ENCODE measurements around the gene SCAMP3.
"Not testable (repeated sequence)": the region's sequence is repeated elsewhere in the genome, so short reads cannot be mapped to it uniquely, and the experiment has no call there.

Gene SCAMP3

DNA sequence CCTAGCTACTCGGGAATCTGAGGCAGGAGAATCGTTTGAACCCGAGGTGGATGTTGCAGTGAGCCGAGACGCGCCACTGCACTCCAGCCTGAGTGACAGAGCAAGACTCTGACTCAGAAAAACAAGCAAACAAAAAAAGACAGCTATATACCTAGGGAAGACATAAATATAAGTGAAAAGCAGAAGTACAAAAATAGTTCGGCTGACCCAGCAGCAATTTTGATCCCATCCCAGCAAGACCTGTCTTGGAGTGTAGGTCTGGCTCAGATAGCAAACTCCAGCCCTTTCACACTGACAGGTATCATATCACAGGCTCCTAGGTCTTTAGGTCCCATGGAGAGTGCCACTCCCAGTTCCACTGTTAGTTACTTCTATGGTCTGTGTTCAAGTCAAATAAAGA is 39.1 kb downstream of the SCAMP3 start:
- DNase-seq: no peak
- no peak overlapping the region for H3K27ac ChIP-seq (ENCODE audit: low read length, poor library complexity, severe bottlenecking)

DNA sequence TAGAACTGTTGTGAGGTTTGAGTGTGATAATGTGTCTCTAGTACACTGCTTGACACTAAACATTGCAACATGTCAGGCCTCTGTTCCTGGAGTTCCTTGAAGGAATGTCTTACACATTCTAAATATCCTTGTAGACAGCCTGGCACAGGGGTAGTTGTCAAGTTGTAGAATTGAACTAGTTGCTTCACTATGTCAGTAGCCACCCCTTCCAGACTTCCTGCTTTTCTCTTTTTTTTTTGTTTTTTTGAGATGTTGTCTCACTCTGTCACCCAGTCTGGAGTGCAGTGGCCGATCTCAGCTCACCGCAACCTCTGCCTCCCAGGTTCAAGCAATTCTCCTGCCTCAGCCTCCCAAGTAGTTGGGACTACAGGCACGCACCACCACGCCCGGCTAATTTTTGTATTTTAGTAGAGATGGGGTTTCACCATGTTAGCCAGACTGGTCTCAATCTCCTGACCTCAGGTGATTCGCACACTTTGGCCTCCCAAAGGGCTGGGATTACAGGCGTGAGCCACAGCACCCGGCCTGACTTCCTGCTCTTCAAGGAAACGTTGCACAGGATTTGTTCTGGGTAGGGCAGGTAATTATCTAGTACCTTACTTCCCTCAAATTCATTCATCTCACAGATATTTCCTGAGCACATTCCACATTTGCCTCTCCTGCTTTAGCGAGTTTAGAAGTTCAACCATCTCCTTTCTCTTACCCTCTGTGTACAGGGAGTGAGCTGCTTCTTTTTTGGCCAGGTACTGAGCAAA is 41.8 kb downstream of the SCAMP3 start:
- not testable (repeated sequence) for H2BK120ac ChIP-seq (ENCODE audit: low read depth, low read length); H3K4ac ChIP-seq (ENCODE audit: low read depth in 1 of 2, low read length in 2 of 2); H2AFZ ChIP-seq (ENCODE audit: low read depth, low read length); H3K23ac ChIP-seq (ENCODE audit: low read length in 2 of 2); H2BK5ac ChIP-seq (ENCODE audit: low read depth, low read length, poor library complexity, severe bottlenecking); H3K27me3 ChIP-seq (ENCODE audit: control insufficient read depth in 1 of 2, insufficient read depth in 1 of 2, low read length in 2 of 2); H2BK15ac ChIP-seq (ENCODE audit: low read depth, poor library complexity, severe bottlenecking); H3K18ac ChIP-seq (ENCODE audit: low read depth in 1 of 2, low read length in 2 of 2); H3K79me1 ChIP-seq (replicated peaks; ENCODE audit: low read length, poor library complexity, severe bottlenecking); H3K4me1 ChIP-seq (ENCODE audit: control insufficient read depth, insufficient read depth, low read depth, low read length); H3K9ac ChIP-seq (ENCODE audit: low read length); H3K4me2 ChIP-seq (ENCODE audit: low read length, poor library complexity, severe bottlenecking); H3K27ac ChIP-seq (ENCODE audit: low read length, poor library complexity, severe bottlenecking); DNase-seq; H3K14ac ChIP-seq (ENCODE audit: low read length in 2 of 2); H3K9me3 ChIP-seq (ENCODE audit: control insufficient read depth, low read length); H2AK5ac ChIP-seq (ENCODE audit: low read length, severe bottlenecking); H3K4me3 ChIP-seq (ENCODE audit: insufficient read depth in 1 of 2, low read depth in 1 of 2, low read length in 2 of 2); H4K8ac ChIP-seq (ENCODE audit: low read length); H4K91ac ChIP-seq (ENCODE audit: low read length); H2BK12ac ChIP-seq (ENCODE audit: low read length in 2 of 2)
- WGBS: 95% methylated on average over 8 of the region's 10 CpGs
- peaks cover 8 to 19% of the 10 kb centered on the region in 2 experiments for H3K36me3 ChIP-seq (ENCODE audit: control insufficient read depth in 1 of 2, insufficient read depth in 2 of 2, low read depth in 1 of 2, low read length in 2 of 2)

More for the DNA sequence above, 39.1 kb downstream of the SCAMP3 start:
- H3K9me3 ChIP-seq (ENCODE audit: control insufficient read depth, low read length): no peaks in the 10 kb centered on the region
- no peak overlapping the region for H2AFZ ChIP-seq (ENCODE audit: low read depth, low read length)
- peak overlapping the region; percentile 64 to 81 for H2BK12ac ChIP-seq (ENCODE audit: low read length in 2 of 2)
- no peak overlapping the region for H4K8ac ChIP-seq (ENCODE audit: low read length)
- H2BK120ac ChIP-seq (ENCODE audit: low read depth, low read length): no peak overlapping the region
- H4K91ac ChIP-seq (ENCODE audit: low read length): no peak overlapping the region
- H3K23ac ChIP-seq (ENCODE audit: low read length in 2 of 2): no peak overlapping the region
- H3K79me1 ChIP-seq (replicated peaks; ENCODE audit: low read length, poor library complexity, severe bottlenecking): peaks cover 2% of the 10 kb centered on the region
- H2AK5ac ChIP-seq (ENCODE audit: low read length, severe bottlenecking): peak overlapping the region; percentile 79
- H2BK5ac ChIP-seq (ENCODE audit: low read depth, low read length, poor library complexity, severe bottlenecking): no peak overlapping the region
- no peaks in the 10 kb centered on the region for H3K36me3 ChIP-seq (ENCODE audit: control insufficient read depth in 1 of 2, insufficient read depth in 2 of 2, low read depth in 1 of 2, low read length in 2 of 2)
- H3K14ac ChIP-seq (ENCODE audit: low read length in 2 of 2): no peak overlapping the region
- H3K27me3 ChIP-seq (ENCODE audit: control insufficient read depth in 1 of 2, insufficient read depth in 1 of 2, low read length in 2 of 2): no peaks in the 10 kb centered on the region
- H3K9ac ChIP-seq (ENCODE audit: low read length): no peak overlapping the region
- H2BK15ac ChIP-seq (ENCODE audit: low read depth, poor library complexity, severe bottlenecking): no peak overlapping the region
- no peak overlapping the region for H3K4me3 ChIP-seq (ENCODE audit: insufficient read depth in 1 of 2, low read depth in 1 of 2, low read length in 2 of 2)
- H3K4ac ChIP-seq (ENCODE audit: low read depth in 1 of 2, low read length in 2 of 2): no peak overlapping the region
- H3K18ac ChIP-seq (ENCODE audit: low read depth in 1 of 2, low read length in 2 of 2): no peak overlapping the region
- no peak overlapping the region for H3K4me2 ChIP-seq (ENCODE audit: low read length, poor library complexity, severe bottlenecking)
- WGBS: 81% methylated on average over 5 of the region's 7 CpGs
- peaks cover 13% of the 10 kb centered on the region for H3K4me1 ChIP-seq (ENCODE audit: control insufficient read depth, insufficient read depth, low read depth, low read length)

DNA sequence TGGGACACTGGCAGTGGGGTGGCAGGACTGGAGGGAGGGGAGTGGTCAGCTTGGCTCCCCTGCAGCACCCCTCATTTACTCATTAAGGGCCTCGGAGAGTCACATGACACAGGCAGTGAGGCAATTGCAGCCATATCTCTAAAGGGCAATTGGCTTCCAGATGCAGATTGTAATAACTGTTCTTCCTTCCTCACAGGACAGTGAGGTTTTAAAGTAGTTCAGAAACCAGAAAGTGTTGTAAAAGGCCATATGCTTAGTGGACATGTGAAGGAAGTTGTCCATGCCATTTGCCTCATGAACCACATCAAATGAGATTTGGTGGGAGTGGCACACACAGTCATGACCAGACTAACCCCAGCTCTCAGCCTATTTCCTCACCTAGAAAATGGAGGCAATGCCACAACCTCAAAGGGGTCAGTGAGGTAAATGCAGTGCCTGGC is 42.5 kb downstream of the SCAMP3 start:
- Histone ChIP-seq H3K23ac (ENCODE audit: low read length in 2 of 2) (no peak overlapping the region), H2AK5ac (ENCODE audit: low read length, severe bottlenecking) (no peak overlapping the region), H3K4ac (ENCODE audit: low read depth in 1 of 2, low read length in 2 of 2) (no peak overlapping the region), H3K14ac (ENCODE audit: low read length in 2 of 2) (no peak overlapping the region), H3K27ac (ENCODE audit: low read length, poor library complexity, severe bottlenecking) (no peak overlapping the region), H3K9me3 (ENCODE audit: control insufficient read depth, low read length) (no peaks in the 10 kb centered on the region), H4K8ac (ENCODE audit: low read length) (peak overlapping the region; percentile 76), H3K27me3 (ENCODE audit: control insufficient read depth in 1 of 2, insufficient read depth in 1 of 2, low read length in 2 of 2) (no peaks in the 10 kb centered on the region), H2BK15ac (ENCODE audit: low read depth, poor library complexity, severe bottlenecking) (no peak overlapping the region), H3K4me2 (ENCODE audit: low read length, poor library complexity, severe bottlenecking) (no peak overlapping the region), H2AFZ (ENCODE audit: low read depth, low read length) (no peak overlapping the region), H3K4me1 (ENCODE audit: control insufficient read depth, insufficient read depth, low read depth, low read length) (peaks cover 2% of the 10 kb centered on the region), H2BK12ac (ENCODE audit: low read length in 2 of 2) (peak overlapping the region; percentile 0 to 15), H3K9ac (ENCODE audit: low read length) (peak overlapping the region; percentile 73), H3K36me3 (ENCODE audit: control insufficient read depth in 1 of 2, insufficient read depth in 2 of 2, low read depth in 1 of 2, low read length in 2 of 2) (peaks cover 15 to 27% of the 10 kb centered on the region in 2 experiments), H3K79me1 (replicated peaks; ENCODE audit: low read length, poor library complexity, severe bottlenecking) (peaks cover 2% of the 10 kb centered on the region), H2BK120ac (ENCODE audit: low read depth, low read length) (no peak overlapping the region), H2BK5ac (ENCODE audit: low read depth, low read length, poor library complexity, severe bottlenecking) (no peak overlapping the region), H4K91ac (ENCODE audit: low read length) (no peak overlapping the region), H3K4me3 (ENCODE audit: insufficient read depth in 1 of 2, low read depth in 1 of 2, low read length in 2 of 2) (peak overlapping the region in 1 of 2 experiments; percentile 61), H3K18ac (ENCODE audit: low read depth in 1 of 2, low read length in 2 of 2) (peak overlapping the region in 1 of 2 experiments; percentile 67)
- DNase-seq: peak; percentile 25
- no CpG with 5 or more reads among the region's 1 CpG for WGBS

DNA sequence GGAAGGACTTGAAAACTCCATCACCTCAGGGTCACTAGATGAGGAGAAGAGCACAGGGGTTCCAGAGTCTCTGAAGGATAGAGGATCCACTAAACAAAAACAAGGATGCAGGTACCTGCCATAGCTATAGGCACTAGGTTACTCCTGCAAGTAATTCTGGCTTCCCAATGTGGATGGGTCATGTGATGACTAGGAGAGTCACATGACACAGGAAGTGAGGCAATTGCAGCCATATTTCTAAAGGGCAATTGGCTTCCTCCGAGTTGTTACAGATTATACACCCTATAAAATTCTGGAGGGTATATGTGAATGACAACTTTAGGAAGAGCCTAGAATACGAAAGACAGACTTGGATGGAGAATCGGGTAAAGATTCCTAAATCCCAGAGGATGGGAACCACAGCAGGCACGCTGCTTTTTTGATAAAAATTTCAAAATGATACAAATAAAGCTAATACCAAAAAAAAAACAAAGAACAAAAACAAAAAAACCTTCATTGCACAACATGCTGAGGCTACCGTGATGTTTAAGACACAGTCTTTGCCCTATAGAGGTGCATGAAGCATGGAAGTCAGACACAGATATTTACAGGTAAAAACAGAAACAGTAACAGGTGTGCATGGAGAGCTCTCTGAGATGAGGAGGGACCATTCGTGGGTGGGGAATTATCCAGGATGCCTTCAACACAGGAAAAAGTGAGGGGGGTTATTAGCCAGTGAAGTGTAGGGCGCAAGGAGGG is 43.1 kb downstream of the SCAMP3 start:
- Histone ChIP-seq H2BK15ac (ENCODE audit: low read depth, poor library complexity, severe bottlenecking) (no peak overlapping the region), H3K36me3 (ENCODE audit: control insufficient read depth in 1 of 2, insufficient read depth in 2 of 2, low read depth in 1 of 2, low read length in 2 of 2) (peaks cover 15 to 28% of the 10 kb centered on the region in 2 experiments), H3K27ac (ENCODE audit: low read length, poor library complexity, severe bottlenecking) (no peak overlapping the region), H3K14ac (ENCODE audit: low read length in 2 of 2) (no peak overlapping the region), H2AK5ac (ENCODE audit: low read length, severe bottlenecking) (no peak overlapping the region), H3K4me2 (ENCODE audit: low read length, poor library complexity, severe bottlenecking) (no peak overlapping the region), H4K8ac (ENCODE audit: low read length) (peak overlapping the region; percentile 22), H2BK12ac (ENCODE audit: low read length in 2 of 2) (peak overlapping the region in 1 of 2 experiments; percentile 15), H2BK5ac (ENCODE audit: low read depth, low read length, poor library complexity, severe bottlenecking) (no peak overlapping the region), H3K4me3 (ENCODE audit: insufficient read depth in 1 of 2, low read depth in 1 of 2, low read length in 2 of 2) (peak overlapping the region in 1 of 2 experiments; percentile 61), H3K4me1 (ENCODE audit: control insufficient read depth, insufficient read depth, low read depth, low read length) (peaks cover 2% of the 10 kb centered on the region), H3K79me1 (replicated peaks; ENCODE audit: low read length, poor library complexity, severe bottlenecking) (peaks cover 2% of the 10 kb centered on the region), H3K23ac (ENCODE audit: low read length in 2 of 2) (no peak overlapping the region), H2AFZ (ENCODE audit: low read depth, low read length) (no peak overlapping the region), H3K18ac (ENCODE audit: low read depth in 1 of 2, low read length in 2 of 2) (peak overlapping the region; percentile 40 to 67), H3K27me3 (ENCODE audit: control insufficient read depth in 1 of 2, insufficient read depth in 1 of 2, low read length in 2 of 2) (no peaks in the 10 kb centered on the region), H3K9me3 (ENCODE audit: control insufficient read depth, low read length) (no peaks in the 10 kb centered on the region), H3K4ac (ENCODE audit: low read depth in 1 of 2, low read length in 2 of 2) (no peak overlapping the region), H3K9ac (ENCODE audit: low read length) (peak overlapping the region; percentile 73), H2BK120ac (ENCODE audit: low read depth, low read length) (no peak overlapping the region), H4K91ac (ENCODE audit: low read length) (no peak overlapping the region)
- 75% methylated on average over 6 of the region's 7 CpGs for WGBS
- DNase-seq: peak; percentile 62

Data from mesenchymal stem cell (in vitro differentiated cells and primary cell).